WTC11 (cell line): ENCODE data around the gene DISC1. TPM values are rescaled to one million over a fixed set of nuclear protein-coding genes. Genes with fewer than 3 reads are reported as not detected.

Experiments
- ATAC-seq: fragments of 200-7000 bp; cut with Tn5 transposase; 2 replicates; pipeline ENCODE4 v1.10.0; 2021; ENCODE audit warnings: mild to moderate bottlenecking, moderate library complexity
- CTCF ChIA-PET: fragments of 300-600 bp; sonication (Branson Sonifier 250); formaldehyde crosslinking; loops from one replicate; lab custom pipeline; 2021; ENCODE audit warnings: antibody characterized with exemption; lab: Charles Lee
- POLR2A ChIA-PET: fragments of 350-600 bp; sonication (Branson Sonifier 250); formaldehyde crosslinking; loops from one replicate; lab custom pipeline; 2021; ENCODE audit warnings: antibody characterized with exemption; lab: Charles Lee
- DNase-seq: peaks from one replicate; pipeline ENCODE4 v3.0.0; 2021; ENCODE audit warnings: low spot score
- H3K27ac Mint-ChIP-seq: 2 replicates; pipeline ENCODE4 v1.8.0; 2021; ENCODE audit warnings: mixed read lengths
- H3K27me3 Mint-ChIP-seq: 2 replicates; pipeline ENCODE4 v1.8.0; 2021; ENCODE audit warnings: low read depth, mild to moderate bottlenecking, moderate library complexity, mixed read lengths
- H3K36me3 Mint-ChIP-seq: 2 replicates; pipeline ENCODE4 v1.8.0; 2021; ENCODE audit warnings: mixed read lengths
- H3K4me1 Mint-ChIP-seq: 2 replicates; pipeline ENCODE4 v1.8.0; 2022; ENCODE audit warnings: mixed read lengths
- H3K4me3 Mint-ChIP-seq: 2 replicates; pipeline ENCODE4 v1.8.0; 2021; ENCODE audit warnings: mild to moderate bottlenecking, moderate library complexity, mixed read lengths
- H3K9me3 Mint-ChIP-seq: 2 replicates; pipeline ENCODE4 v1.8.0; 2021; ENCODE audit warnings: mixed read lengths
- ATF3 ChIP-seq: sonication (generic); formaldehyde crosslinking; conservative IDR thresholded peaks from 2 replicates; pipeline ENCODE4 v1.8.1; 2022; ENCODE audit warnings: mild to moderate bottlenecking, missing genetic modification reagents
- CREB1 ChIP-seq: sonication (generic); formaldehyde crosslinking; IDR thresholded peaks from 2 replicates; pipeline ENCODE4 v1.8.0; 2023; ENCODE audit warnings: mild to moderate bottlenecking, missing genetic modification reagents
- E2F1 ChIP-seq: sonication (generic); formaldehyde crosslinking; IDR thresholded peaks from 2 replicates; pipeline ENCODE4 v1.8.0; 2022; ENCODE audit warnings: mild to moderate bottlenecking, missing genetic modification reagents
- E2F4 ChIP-seq: sonication (generic); formaldehyde crosslinking; IDR thresholded peaks from 2 replicates; pipeline ENCODE4 v1.8.1; 2022; ENCODE audit warnings: low read depth, mild to moderate bottlenecking, moderate library complexity, missing genetic modification reagents, borderline replicate concordance
- ETV6 ChIP-seq: sonication (generic); formaldehyde crosslinking; IDR thresholded peaks from 2 replicates; pipeline ENCODE4 v1.8.1; 2022; ENCODE audit warnings: mild to moderate bottlenecking, missing genetic modification reagents
- GRHL2 ChIP-seq: fragments of 250-450 bp; sonication (Bioruptor Pico); IDR thresholded peaks from 2 replicates; pipeline ENCODE4 v1.8.0; 2022; ENCODE audit warnings: mild to moderate bottlenecking, moderate library complexity; ENCODE audit not compliant: insufficient replicate concordance, severe bottlenecking
- JUN ChIP-seq: sonication (generic); formaldehyde crosslinking; IDR thresholded peaks from 2 replicates; pipeline ENCODE4 v1.8.0; 2023; ENCODE audit warnings: mild to moderate bottlenecking, missing genetic modification reagents
- KAT7 ChIP-seq: sonication (generic); formaldehyde crosslinking; IDR thresholded peaks from 2 replicates; pipeline ENCODE4 v1.8.1; 2023; ENCODE audit warnings: missing genetic modification reagents, mild to moderate bottlenecking, borderline replicate concordance
- MYBL2 ChIP-seq: sonication (generic); formaldehyde crosslinking; IDR thresholded peaks from 2 replicates; pipeline ENCODE4 v1.8.1; 2023; ENCODE audit warnings: mild to moderate bottlenecking, moderate library complexity, missing genetic modification reagents
- NFATC4 ChIP-seq: fragments of 250-450 bp; sonication (Bioruptor Pico); IDR thresholded peaks from 2 replicates; pipeline ENCODE4 v1.9.0; 2021; ENCODE audit warnings: mild to moderate bottlenecking
- NFYB ChIP-seq: sonication (generic); formaldehyde crosslinking; conservative IDR thresholded peaks from 2 replicates; pipeline ENCODE4 v1.8.0; 2022; ENCODE audit warnings: low read depth, missing genetic modification reagents
- NR2C2 ChIP-seq: sonication (generic); formaldehyde crosslinking; IDR thresholded peaks from 2 replicates; pipeline ENCODE4 v1.8.0; 2022; ENCODE audit warnings: mild to moderate bottlenecking, missing genetic modification reagents
- PRRX2 ChIP-seq: fragments of 250-450 bp; sonication (Bioruptor Pico); IDR thresholded peaks from 2 replicates; pipeline ENCODE4 v1.8.0; 2021; ENCODE audit warnings: mild to moderate bottlenecking
- RORB ChIP-seq: fragments of 250-450 bp; sonication (Bioruptor Pico); IDR thresholded peaks from 2 replicates; pipeline ENCODE4 v1.9.0; 2021; ENCODE audit warnings: mild to moderate bottlenecking
- SMAD4 ChIP-seq: sonication (generic); formaldehyde crosslinking; IDR thresholded peaks from 2 replicates; pipeline ENCODE4 v1.8.0; 2022; ENCODE audit warnings: mild to moderate bottlenecking, missing genetic modification reagents
- TCF7 ChIP-seq: sonication (generic); formaldehyde crosslinking; IDR thresholded peaks from 2 replicates; pipeline ENCODE4 v1.8.0; 2022; ENCODE audit warnings: mild to moderate bottlenecking, low read depth, missing genetic modification reagents, moderate library complexity
- TEAD1 ChIP-seq: sonication (generic); formaldehyde crosslinking; IDR thresholded peaks from 2 replicates; pipeline ENCODE4 v1.8.0; 2022; ENCODE audit warnings: mild to moderate bottlenecking, missing genetic modification reagents
- TP53 ChIP-seq: sonication (generic); formaldehyde crosslinking; IDR thresholded peaks from 2 replicates; pipeline ENCODE4 v1.8.1; 2023; ENCODE audit warnings: mild to moderate bottlenecking, missing genetic modification reagents
- USF2 ChIP-seq: sonication (generic); formaldehyde crosslinking; IDR thresholded peaks from 2 replicates; pipeline ENCODE4 v1.8.1; 2023; ENCODE audit warnings: mild to moderate bottlenecking, missing genetic modification reagents, moderate library complexity
- ZNF219 ChIP-seq: sonication (generic); formaldehyde crosslinking; IDR thresholded peaks from 2 replicates; pipeline ENCODE4 v1.8.0; 2023; ENCODE audit warnings: missing genetic modification reagents, mild to moderate bottlenecking, borderline replicate concordance
- ZNF416 ChIP-seq: fragments of 250-450 bp; sonication (Bioruptor Pico); IDR thresholded peaks from 2 replicates; pipeline ENCODE4 v1.9.0; 2021; ENCODE audit warnings: mild to moderate bottlenecking, inconsistent platforms
- total RNA-seq: library from RNA; stranded (reverse); gene quantifications from 3 replicates; pipeline ENCODE4 v1.2.3, GENCODE V29; 2021
- TF ChIP-seq, protein P1 (sequence below): fragments of 250-450 bp; sonication (Bioruptor Pico); IDR thresholded peaks from 2 replicates; pipeline ENCODE4 v2.1.2; 2022; ENCODE audit warnings: mild to moderate bottlenecking, moderate library complexity
- TF ChIP-seq, protein P2 (sequence below): sonication (generic); formaldehyde crosslinking; IDR thresholded peaks from 2 replicates; pipeline ENCODE4 v1.8.1; 2023; ENCODE audit warnings: mild to moderate bottlenecking, missing genetic modification reagents, borderline replicate concordance

The DISC1 gene
- total RNA-seq, 1 experiment from 2014 or later = 5.5 TPM

DNA sequence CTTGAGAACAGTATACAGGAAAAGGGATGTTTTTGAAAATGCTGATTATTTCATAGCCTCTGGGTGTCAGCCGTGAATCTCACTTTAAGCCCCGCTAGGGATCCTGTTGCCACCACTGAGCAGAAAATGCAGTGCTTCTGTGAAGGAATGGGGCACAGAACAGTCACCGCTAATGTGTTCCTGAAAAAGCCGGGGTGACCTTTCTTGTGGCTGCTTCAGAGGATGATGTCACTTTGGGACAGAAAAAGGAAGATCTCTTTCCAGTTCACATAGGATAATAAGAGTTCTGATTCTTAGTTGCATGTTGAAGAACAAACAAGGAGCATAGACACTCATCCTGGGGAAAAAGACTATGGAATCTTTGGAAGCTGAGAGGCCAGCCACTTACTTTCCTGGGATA is 349.6 kb downstream of the DISC1 start:
- H3K36me3 Mint-ChIP-seq = peaks cover 18% of the 10 kb centered on the region
- no peak overlapping the region for H3K27ac Mint-ChIP-seq
- H3K27me3 Mint-ChIP-seq = no peaks in the 10 kb centered on the region
- ChIA-PET CTCF (no interaction called here), POLR2A (no interaction called here)
- no peak for ATAC-seq
- H3K9me3 Mint-ChIP-seq = peaks cover 20% of the 10 kb centered on the region
- H3K4me3 Mint-ChIP-seq = no peak overlapping the region
- no peaks in the 10 kb centered on the region; the same call in 1 of the 2 replicates for H3K4me1 Mint-ChIP-seq
- TF ChIP-seq GRHL2 (CRISPR knock-in tag) (no peak), NR2C2 (CRISPR knock-in tag) (no peak), RORB (no peak), JUN (CRISPR knock-in tag) (no peak), USF2 (CRISPR knock-in tag) (no peak), ATF3 (no peak), TCF7 (CRISPR knock-in tag) (no peak), NFATC4 (CRISPR knock-in tag) (no peak), E2F4 (CRISPR knock-in tag) (no peak), MYBL2 (CRISPR knock-in tag) (no peak), ZNF416 (no peak), E2F1 (no peak), TP53 (CRISPR knock-in tag) (no peak), PRRX2 (CRISPR knock-in tag) (no peak)
- TF ChIP-seq, protein P1, sequence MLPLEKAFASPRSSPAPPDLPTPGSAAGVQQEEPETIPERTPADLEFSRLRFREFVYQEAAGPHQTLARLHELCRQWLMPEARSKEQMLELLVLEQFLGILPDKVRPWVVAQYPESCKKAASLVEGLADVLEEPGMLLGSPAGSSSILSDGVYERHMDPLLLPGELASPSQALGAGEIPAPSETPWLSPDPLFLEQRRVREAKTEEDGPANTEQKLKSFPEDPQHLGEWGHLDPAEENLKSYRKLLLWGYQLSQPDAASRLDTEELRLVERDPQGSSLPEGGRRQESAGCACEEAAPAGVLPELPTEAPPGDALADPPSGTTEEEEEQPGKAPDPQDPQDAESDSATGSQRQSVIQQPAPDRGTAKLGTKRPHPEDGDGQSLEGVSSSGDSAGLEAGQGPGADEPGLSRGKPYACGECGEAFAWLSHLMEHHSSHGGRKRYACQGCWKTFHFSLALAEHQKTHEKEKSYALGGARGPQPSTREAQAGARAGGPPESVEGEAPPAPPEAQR (CRISPR knock-in tag) = no peak
- TF ChIP-seq, all 79 proteins: peak for 0
- DNase-seq = no peak

GRCh38 chr1:231981675-231982074 is 355.1 kb downstream of the DISC1 start:
- Mint-ChIP-seq H3K27ac (no peak overlapping the region), H3K4me3 (no peak overlapping the region), H3K36me3 (peaks cover 13% of the 10 kb centered on the region), H3K9me3 (peaks cover 16% of the 10 kb centered on the region), H3K4me1 (peaks cover 9% of the 10 kb centered on the region), H3K27me3 (no peaks in the 10 kb centered on the region; the same call in 1 of the 2 replicates)
- TF ChIP-seq TEAD1 (CRISPR knock-in tag) (no peak), SMAD4 (CRISPR knock-in tag) (no peak)
- ChIA-PET POLR2A (no interaction called here), CTCF (no interaction called here)
- ATAC-seq = no peak
- no peak for DNase-seq

GRCh38 chr1:231982871-231983587 is 356.4 kb downstream of the DISC1 start:
- H3K4me1 Mint-ChIP-seq = peaks cover 17% of the 10 kb centered on the region
- no peaks in the 10 kb centered on the region; the same call in 1 of the 2 replicates for H3K27me3 Mint-ChIP-seq
- CTCF ChIA-PET = interaction anchor here (0.6 to 2.4 kb wide), 44 partner anchors 9 to 645 kb away, joined by 3 to 16 read pairs (median 4); no protein-coding TSS in a partner anchor
- no peak overlapping the region for H3K4me3 Mint-ChIP-seq
- H3K27ac Mint-ChIP-seq = no peak overlapping the region
- POLR2A ChIA-PET = interaction anchor here (1.2 kb wide), 1 partner anchor 9 kb away, joined by 3 read pairs; no protein-coding TSS in a partner anchor
- DNase-seq = no peak
- peak; percentile 60 for ATAC-seq
- peaks cover 2% of the 10 kb centered on the region for H3K9me3 Mint-ChIP-seq
- H3K36me3 Mint-ChIP-seq = peaks cover 1% of the 10 kb centered on the region
- TF ChIP-seq NFYB (no peak), TEAD1 (CRISPR knock-in tag) (no peak), ZNF219 (CRISPR knock-in tag) (no peak), ETV6 (CRISPR knock-in tag) (no peak), CREB1 (no peak), KAT7 (CRISPR knock-in tag) (no peak), E2F4 (CRISPR knock-in tag) (no peak)
- TF ChIP-seq, protein P2, sequence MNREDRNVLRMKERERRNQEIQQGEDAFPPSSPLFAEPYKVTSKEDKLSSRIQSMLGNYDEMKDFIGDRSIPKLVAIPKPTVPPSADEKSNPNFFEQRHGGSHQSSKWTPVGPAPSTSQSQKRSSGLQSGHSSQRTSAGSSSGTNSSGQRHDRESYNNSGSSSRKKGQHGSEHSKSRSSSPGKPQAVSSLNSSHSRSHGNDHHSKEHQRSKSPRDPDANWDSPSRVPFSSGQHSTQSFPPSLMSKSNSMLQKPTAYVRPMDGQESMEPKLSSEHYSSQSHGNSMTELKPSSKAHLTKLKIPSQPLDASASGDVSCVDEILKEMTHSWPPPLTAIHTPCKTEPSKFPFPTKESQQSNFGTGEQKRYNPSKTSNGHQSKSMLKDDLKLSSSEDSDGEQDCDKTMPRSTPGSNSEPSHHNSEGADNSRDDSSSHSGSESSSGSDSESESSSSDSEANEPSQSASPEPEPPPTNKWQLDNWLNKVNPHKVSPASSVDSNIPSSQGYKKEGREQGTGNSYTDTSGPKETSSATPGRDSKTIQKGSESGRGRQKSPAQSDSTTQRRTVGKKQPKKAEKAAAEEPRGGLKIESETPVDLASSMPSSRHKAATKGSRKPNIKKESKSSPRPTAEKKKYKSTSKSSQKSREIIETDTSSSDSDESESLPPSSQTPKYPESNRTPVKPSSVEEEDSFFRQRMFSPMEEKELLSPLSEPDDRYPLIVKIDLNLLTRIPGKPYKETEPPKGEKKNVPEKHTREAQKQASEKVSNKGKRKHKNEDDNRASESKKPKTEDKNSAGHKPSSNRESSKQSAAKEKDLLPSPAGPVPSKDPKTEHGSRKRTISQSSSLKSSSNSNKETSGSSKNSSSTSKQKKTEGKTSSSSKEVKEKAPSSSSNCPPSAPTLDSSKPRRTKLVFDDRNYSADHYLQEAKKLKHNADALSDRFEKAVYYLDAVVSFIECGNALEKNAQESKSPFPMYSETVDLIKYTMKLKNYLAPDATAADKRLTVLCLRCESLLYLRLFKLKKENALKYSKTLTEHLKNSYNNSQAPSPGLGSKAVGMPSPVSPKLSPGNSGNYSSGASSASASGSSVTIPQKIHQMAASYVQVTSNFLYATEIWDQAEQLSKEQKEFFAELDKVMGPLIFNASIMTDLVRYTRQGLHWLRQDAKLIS (CRISPR knock-in tag) = no peak
